G401.6 (cell line): ENCODE measurements around the gene SOHLH2.

Experiments used
- FAIRE-seq: peaks from 2 replicates; lab custom pipeline; 2012; peaks lifted over from hg19 to GRCh38; lab: Jason Lieb, UNC

The SOHLH2 gene

DNA sequence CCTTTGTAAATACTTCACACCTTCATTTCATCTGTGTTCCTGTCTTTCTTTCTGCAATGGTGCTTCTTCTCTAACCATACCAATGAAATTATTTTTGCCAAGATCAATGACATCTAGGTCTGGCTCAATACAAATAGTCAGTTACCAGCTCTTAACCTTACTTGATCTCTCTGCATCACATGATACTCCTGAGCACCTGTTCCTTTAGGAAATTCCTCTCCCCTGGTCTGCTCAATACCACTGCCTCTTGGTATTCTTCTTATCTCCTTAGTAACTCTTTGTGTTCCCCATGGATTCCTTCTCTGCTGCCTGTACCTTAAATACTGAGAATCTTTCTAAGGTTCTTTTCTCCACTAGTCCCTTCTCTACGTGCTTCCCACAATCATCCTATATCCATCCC, 25.9 kb downstream of the SOHLH2 start:
- FAIRE-seq, result no peak

DNA sequence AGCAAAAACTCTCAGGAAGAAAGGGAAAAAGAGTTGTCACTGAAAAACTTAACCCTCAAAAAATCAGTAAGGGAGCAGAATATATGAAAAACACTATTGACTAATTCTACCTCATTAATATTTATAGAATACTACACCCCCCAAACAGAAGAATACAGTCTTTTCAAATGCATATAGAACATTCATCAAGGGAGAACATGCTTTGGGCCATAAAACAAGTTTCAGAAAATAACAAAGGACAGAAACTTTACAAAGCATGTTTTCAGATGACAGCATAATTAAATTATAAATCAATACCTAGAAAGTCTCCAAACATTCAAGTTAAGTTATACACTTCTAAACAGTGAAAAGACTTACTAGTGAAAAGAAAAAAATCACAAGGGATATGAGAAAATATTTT, 30.5 kb downstream of the SOHLH2 start:
- no peak for FAIRE-seq

DNA sequence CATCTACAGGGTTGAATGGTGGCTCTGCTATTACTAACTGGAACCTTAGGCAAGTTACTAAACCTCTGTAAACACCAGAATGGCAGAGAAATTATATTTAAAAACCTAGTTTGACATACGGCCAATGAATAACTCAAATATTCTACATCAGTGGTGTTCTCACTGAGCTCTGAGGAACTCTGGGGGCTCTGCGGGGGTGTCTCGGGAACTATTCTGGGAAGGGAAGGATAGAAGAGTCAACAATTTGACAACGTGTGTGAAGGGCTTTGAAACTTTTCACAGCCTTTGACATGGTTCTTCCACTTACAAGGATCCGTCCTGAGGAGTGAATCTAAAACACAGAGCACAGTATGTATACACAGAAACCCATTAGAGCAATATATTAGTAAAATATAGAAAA, 38.7 kb downstream of the SOHLH2 start:
- FAIRE-seq, result no peak

DNA sequence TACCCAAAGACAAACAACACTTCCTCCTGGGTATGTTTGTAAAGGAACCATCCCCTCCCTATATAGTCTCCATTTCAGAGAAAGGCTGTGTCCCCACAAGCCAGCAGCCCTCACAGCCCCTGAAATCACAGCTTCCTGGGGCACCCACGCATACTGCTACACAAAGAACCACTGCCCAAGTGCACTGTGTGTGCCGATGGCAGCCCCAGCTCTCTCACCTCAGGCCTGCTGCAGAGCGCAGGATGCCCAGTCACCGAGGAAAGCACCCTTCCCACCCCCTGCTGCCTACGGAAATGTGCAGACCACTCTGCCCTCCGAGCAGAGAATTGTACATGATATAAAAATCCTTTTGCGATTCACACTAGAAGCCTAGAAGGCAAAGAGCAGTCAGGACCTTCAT, 39.4 kb downstream of the SOHLH2 start:
- no peak for FAIRE-seq

DNA sequence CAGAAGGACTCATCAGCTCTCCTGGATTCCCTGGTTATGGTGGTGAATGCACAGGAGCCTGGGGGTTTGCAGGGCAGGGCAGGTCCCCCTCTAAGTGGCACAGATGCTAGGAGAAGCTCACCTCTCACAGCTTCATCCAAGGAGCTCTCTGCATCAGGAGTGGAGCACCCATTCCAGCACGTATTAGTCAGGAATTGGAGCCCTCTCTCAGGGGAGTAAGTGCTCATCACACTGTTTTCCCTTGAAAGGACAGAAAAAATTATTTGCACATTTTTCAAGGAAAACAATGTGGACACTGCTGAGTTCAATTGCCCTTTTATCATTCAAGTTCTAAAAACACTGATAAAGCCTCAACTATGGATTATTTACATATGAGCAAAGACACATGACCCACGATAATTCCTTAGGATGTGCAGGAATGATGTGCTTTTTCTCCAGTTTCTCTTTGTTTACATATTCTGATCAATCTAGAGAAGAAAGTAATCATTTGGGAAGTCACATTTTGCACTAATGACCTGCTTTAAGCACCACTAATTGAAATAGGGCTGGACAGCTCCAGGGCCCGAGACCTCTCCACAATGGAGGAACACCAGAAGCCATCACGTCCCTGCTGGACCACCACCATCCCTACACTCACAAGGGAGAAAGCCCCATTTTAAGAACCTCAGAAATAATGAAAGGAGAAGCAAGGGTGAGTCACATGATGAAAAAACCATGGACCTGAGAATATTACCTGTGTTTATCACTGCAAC, 40.6 kb downstream of the SOHLH2 start:
- no peak for FAIRE-seq

DNA sequence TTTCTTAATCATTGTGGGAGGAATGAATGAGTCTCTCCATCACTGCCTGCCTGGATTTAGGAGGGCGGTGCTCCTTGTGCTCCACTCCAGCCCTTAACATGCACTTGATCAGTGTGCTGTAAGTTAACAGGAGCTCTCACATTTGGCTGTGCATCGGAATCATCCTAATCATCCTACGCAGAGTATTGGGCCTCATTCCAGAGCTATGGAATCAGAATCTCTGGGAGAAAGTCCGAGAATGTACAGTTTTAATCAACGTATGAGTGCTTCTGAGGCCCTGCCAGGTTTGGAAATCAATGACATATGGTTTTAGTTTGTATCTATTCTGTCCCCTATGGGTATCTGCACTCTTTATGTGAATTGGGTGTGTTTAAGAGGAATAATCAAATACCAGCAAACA, 48.3 kb downstream of the SOHLH2 start:
- no peak for FAIRE-seq

DNA sequence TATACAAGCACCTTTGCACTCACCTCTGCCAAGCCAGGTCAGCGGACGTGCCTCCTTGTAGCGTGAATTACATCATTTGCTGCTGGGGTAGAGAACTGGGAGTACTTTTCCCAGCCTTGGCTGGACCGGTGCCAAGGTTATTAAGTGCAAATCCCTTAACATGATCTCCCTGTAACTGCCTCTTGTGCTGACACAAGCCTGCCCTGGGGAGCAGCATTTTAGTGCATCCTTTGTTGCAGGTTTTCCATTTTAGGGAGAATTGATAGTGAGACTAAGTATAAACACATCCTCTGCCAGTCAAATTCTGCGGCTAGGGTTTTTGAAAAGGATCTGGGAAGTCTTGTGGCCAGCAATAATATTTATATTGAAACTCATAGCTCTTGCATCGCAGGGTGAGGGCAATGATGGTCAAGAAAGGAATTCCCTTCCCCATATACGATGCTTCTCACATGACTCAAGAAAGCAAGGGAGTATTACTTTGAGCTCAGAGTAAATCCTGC, 50.5 kb downstream of the SOHLH2 start:
- no peak for FAIRE-seq

DNA sequence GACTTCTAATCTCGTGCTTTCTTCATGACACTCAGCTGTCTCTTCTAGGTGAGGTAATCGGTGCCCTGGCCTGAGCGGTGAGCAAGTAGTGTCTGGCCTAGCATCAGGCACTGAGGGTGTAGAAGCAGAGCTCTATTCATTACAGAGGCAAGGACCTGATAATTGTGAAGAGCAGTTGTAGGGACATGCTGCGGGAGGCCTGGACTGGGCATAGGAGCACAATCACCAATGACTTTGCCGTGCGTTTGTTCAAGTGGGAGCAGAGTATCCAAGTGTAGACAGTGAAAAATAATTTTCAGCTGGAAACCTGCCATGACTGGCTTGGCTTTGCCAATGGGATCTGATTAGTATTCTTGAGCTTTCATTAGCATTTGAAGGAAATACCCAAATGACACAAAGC, 51.1 kb downstream of the SOHLH2 start:
- no peak for FAIRE-seq

DNA sequence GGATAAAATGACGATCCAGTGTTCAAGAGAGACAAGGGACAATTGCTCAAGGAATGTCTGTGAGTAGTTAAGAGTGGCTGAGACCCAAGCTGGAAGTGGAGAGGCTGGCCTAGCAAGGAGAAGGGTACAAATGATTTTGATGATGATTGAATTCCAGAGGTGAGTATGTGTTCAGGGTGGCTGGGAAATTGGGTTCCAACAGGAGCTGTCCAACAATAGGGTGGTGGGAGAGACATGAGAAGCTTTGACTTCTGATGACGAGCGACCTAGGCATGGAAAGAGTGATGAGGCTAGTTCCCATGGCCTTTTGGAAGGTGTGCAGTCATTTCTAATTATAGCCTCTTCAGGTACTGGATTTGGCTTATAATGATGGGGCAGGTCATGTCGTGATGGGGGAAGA, 54.1 kb downstream of the SOHLH2 start:
- no peak for FAIRE-seq

DNA sequence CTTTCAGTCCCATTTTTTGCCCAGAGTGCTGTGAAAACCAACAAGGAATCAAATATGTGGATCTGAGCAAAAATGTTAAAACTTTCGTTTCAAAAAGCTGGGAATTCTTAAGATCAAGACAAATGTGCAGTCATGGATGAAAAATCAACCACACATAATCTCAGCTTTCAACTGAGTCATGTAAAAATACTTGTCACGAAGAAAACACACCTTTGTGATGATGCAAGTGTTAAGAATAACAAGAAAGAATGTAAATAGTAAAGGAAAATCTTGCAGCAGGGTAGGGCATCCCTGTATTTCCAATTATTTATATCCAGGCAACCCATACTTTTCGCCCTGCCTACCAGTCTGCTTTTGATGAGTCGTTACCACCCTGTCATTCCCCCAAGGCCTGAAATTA, 55.7 kb downstream of the SOHLH2 start:
- no peak for FAIRE-seq

DNA sequence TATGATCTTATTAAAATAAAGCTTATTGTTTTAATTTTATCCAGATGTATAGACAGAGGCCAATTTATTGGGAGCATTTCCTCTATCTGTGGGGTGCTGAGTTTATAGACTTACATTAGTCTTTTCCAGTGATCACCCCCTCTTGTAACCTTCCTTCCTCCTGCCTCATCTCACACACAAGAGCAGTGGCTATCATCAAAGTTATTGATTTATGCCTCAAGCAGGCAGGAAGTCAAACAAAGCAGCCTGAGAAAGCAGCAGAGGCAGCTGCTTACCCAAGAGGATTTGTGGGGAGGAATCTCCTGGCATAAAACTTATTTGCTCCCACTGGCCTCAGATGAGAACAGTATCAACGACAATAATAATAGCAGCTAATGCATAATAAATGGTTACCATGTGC, 56.9 kb downstream of the SOHLH2 start:
- no peak for FAIRE-seq

DNA sequence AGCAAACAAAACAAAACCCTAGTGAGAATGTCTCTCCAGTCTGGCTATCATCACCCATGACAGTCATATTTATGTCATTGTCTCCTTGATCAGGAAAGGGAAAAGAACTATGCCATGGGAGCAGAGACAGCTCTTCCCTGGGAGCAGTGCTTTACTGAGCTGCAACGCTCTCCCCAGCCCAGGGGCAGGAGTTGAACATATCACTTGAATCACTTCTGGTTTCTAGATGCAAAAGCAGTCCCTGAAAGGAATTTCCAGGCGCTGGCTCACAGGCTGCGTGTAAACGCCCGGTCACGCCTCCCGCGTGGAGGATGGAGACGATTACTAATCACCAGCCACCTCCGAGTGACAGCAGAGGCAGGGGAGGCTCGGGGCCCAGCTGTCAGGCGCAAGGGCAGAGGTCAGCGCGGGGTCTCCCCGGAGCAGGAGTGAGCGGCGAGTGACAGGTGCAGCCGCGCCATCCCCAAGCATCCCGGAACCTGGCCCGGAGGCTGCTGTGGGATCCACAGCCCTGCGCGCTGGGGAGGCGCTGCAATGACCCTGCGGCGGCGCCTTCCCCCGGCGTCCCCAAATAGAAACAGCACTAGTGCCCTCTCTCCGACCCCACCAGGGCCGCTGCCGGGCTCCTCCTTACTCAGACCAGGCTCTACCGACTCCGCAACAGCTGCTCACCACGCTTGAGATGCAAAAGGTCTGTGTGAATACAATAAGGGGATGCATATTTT, 59.6 kb downstream of the SOHLH2 start:
- FAIRE-seq, result no peak

DNA sequence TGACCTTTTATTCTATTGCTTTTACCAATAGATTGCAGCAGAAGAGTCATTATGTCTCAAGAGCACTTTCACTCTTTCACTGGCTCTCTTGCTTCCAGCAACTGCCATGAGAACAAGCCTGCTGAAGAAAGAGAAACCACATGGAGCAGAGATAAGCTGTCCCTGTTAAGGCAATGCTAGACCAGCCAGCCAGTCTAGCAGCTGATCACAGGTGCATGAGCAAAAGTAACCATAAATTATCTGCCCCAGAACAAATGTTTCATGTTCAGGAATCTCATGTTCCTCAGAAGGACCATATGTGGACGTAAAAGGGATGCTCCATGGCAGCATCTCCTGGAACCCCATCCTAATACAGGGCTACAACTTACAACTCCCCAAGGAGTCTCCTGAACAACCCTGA, 62.8 kb downstream of the SOHLH2 start:
- no peak for FAIRE-seq

DNA sequence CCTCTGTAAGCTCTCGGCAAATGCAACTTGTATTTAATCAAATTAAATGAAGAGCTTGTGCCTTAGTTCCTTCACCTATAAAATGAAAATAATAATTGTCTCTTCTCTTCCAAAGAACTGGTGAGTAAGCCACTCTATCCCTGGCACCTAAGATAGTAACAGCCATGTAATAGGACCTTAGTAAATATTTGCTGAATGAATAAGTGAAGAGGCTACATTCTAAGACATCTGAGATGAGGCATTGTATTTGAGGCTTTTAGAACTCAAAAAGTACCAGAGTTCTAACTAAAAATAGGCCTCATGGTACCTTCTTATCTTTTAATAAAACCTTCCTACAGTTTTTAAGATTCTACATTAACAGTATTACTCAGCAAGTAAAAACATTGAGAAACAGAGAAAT, 65.9 kb downstream of the SOHLH2 start:
- FAIRE-seq, result no peak

DNA sequence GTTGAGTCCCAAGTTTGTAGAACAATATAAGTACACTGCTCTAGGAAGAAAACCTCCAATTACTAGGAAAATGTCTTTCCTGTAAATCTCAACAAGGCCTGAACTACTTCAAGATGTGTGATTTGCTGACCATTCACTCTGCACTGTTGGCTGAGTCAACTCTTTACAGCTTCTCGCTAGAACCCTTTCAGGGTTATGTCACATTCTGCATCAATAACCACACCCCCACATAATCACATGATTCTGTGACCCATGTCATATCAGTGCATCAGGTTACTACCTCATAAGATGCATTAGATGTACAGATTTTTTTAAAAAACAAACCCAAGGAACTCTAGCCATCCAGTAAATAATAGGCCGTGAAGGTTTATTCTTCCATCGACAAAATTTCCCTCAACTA, 67.0 kb downstream of the SOHLH2 start:
- FAIRE-seq, result no peak

DNA sequence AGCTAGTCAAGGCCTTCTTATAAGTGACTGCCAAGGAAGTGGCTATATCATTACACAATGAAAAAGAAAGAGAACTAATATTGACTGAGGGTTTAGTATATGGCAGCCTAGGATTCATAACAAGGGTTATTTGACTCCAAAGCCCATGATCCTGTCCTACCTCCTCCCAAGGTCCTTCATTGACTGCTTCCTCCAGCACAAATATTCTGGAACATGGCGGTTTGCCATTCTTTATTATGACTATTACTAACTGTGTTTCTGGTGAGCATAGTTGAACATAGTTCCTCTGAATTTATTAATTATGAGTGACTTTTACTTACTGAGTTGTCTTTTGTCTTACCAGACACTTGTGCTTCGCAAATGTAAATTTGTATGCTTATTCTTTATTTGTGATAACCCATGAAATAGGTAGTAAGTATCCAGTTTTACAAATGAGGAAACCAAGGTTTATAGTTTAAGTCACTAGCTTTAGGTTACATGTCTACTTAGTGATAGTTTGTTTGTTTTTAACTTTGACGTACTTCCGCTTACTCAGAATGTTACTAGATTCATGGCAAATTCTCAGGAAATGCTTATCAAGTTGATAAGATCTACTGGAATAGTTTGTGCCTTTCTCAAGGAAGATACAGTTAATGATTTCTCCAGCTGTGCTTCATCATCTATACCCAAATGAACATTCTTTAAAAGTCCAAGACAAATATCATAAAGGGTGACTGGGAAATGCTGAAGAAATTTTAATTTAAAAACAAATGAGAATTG, 67.7 kb downstream of the SOHLH2 start:
- FAIRE-seq, result no peak

DNA sequence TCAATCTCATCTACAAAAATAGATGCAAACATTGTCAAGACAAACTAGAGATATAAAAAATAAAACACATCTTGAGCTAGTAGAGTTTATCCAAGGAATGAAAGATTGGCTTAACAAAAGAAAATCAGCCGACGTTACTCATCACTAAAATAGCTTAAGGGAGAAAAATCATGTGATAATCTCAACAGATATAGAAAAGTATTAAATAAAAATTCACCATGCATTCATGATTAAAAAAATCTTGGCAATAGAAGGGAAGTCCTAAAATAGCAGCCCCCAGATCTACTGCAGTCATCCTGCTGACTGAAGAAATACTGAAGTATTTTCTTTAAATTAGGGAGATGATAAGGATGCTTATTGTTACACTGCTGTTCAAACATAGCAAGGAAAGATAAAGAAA, 70.6 kb downstream of the SOHLH2 start:
- no peak for FAIRE-seq

DNA sequence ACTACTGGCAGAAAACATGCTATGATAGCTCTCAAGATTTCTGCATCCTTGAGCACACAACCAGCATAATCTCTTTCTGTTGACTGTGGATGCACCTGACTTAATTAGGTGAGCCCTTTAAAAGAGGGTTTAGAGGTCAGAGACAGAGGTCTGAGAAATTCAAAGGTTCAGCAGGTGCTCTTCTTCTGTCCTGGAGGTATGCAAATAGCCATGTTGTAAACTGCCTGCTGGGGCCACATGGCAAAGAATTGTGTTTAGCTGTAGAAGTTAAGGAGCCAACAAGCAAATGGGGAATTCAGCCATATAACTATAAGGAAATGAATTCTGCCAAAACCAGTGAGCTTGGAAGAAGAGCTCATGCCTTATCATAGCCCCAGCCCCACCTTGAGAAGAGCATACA, 71.6 kb downstream of the SOHLH2 start:
- FAIRE-seq, result no peak

DNA sequence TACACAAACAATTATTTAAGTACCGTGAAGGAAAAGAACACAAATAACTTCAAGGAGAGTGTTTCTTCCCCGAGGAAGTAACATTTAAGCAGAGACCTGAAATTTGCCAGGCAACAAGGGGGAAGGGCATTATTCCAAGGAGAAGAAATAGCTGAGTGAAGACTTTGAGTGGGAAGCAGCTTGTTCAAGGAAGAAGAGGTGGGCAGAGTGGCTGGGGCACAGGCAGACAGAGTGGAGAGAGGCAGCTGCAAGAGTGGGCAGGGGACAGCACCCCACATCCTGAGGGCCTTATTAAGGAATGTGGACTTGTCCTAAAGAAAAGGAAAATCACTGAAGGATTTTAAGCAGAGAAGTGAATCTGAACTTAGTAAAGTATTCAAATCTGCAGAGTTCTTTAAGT, 78.5 kb downstream of the SOHLH2 start:
- no peak for FAIRE-seq

DNA sequence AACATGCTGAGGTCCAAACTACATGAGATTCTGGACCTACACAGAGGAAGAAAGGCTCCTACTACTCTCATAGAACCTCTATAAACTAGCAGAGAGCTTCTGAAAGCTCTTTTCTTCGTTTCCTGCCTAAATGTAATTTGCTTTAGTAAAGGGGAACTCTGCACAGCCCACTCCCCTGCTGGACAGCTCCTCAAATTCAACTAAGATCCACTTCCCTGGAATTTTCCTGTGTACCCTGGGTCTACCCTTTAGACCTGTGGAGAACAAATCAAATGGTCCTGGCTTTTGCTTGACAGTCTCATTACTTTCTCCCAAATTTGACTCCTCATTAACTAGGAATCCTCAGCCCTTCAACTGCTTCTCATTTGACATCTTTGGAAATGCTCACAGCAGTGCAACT, 79.7 kb downstream of the SOHLH2 start:
- FAIRE-seq, result no peak

DNA sequence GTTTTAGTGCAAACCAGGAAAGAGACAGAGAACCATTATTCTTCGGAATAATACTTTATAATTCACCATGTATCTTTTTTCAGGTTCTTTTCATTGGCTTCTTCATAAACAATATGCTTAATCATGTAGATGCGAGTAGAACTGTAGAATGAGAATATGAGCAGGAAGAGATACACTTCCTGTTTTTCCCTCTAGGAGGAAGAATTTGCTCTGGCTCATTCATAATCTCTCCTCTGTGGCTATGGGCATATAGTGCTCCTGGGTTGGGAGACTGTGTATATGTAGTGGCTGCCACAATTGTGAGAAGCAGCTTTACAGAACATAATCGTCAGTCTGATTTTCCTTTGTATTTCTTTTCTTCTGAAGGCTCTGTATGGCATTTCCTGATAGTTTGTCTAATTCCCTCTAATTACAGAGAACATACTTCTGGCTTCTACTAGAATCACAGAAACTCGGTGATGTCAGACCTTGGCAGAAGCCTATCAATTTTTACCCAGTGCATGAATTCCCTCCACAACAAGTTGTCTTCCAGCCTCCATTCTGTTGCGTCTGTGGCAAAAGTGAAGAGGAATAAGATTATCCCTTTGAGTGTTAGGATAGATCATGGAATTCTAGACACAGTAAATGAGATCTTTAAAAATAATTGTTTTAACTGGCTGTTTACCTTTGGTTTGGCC, 80.3 kb downstream of the SOHLH2 start:
- FAIRE-seq, result no peak

DNA sequence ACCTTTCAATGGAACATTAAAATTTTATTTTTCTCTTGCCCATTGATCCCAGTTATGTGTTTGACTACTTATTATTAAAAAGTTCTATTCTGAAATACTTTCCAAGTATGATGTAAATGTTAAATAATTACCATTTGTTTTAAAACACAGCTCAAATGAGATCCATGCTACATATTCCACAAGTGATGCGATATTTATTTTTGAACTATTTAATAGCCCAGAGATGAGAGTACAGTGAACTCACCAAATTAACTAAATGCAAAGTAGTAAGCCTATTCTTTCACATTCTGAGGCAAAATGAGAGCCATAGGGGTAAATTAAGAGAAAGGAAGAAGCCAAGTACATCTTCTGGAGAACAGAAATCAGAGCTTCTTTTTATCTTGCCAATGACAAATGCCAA, 82.0 kb downstream of the SOHLH2 start:
- no peak for FAIRE-seq

DNA sequence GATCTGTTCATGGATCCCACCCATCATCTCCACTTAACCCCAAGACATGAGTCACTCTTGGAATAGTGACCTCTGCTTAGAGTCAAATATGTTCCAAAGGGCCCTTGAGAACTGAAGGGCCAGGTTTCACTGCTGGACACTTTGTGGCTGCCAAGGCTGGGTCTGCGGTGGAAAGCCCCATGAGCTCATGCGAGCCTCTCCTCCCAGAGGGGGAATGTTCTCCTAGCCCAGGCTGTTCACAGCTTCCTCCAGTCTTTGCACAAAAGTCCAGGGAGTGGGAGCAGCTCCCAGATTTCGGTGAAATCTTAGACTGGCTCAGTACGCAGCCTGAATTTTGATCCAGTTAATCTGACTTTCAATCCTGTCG, 82.4 kb downstream of the SOHLH2 start:
- no peak for FAIRE-seq
